HepG2 (cell line): Measurements from ENCODE around the gene AKR1B15. TPM values are rescaled to one million over a fixed set of nuclear protein-coding genes. Genes with fewer than 3 reads are reported as not detected.

Experiments used
- ATAC-seq: fragments of 200-7000 bp; cut with Tn5 transposase; 3 replicates; pipeline ENCODE4 v1.9.1; 2020; ENCODE audit warnings: mild to moderate bottlenecking, moderate library complexity
- BruUV-seq: library from RNA; stranded (reverse); fragments of 400-500 nt; replicated peaks from 2 replicates; lab custom pipeline; 2021; lab: Mats Ljungman, UMichigan
- CTCF ChIA-PET: fragments of 300-600 bp; formaldehyde crosslinking; extraction: SDS; loops from one replicate; lab custom pipeline; 2021; ENCODE audit warnings: low total read pairs, inconsistent platforms, low intra/inter-chr PET ratio; lab: Yijun Ruan, JAX
- POLR2A ChIA-PET: fragments of 350-600 bp; sonication (Branson Sonifier 250); formaldehyde crosslinking; loops from one replicate; lab custom pipeline; 2020; ENCODE audit warnings: antibody characterized with exemption, inconsistent platforms; lab: Yijun Ruan, JAX
- DNase-seq: peaks from one replicate; pipeline ENCODE4 v3.0.0-alpha.2; 2015; ENCODE audit warnings: low spot score
- FAIRE-seq: peaks from 3 replicates; lab custom pipeline; 2011; peaks lifted over from hg19 to GRCh38; lab: Jason Lieb, UNC
- H2AFZ ChIP-seq: one replicate; pipeline ENCODE4 v1.6.1; 2011; ENCODE audit warnings: low read length, inconsistent platforms
- H3K27ac ChIP-seq: fragments of 300-600 bp; 3 replicates; pipeline ENCODE4 v1.8.0; 2011; ENCODE audit warnings: mixed run types, mild to moderate bottlenecking, mixed read lengths, low read length, inconsistent platforms; ENCODE audit not compliant: insufficient read depth; ENCODE audit errors: extremely low read length
- H3K27me3 ChIP-seq, 2 experiments: fragments of 200-600 bp in 1 of 2; 2 replicates in 1 of 2; 3 replicates in 1 of 2; pipeline versions ENCODE4 v1.6.0 to v1.8.0; 2011; ENCODE audit warnings: low read length in 2 of 2, mild to moderate bottlenecking in 2 of 2, moderate library complexity in 2 of 2, inconsistent platforms in 1 of 2; ENCODE audit not compliant: insufficient read depth in 2 of 2, control insufficient read depth in 1 of 2
- H3K36me3 ChIP-seq, 2 experiments: fragments of 200-600 bp in 1 of 2; replicated peaks in 1 of 2; 2 replicates in 1 of 2; 3 replicates in 1 of 2; pipeline versions ENCODE4 v1.5.1 to v1.8.0; 2011; ENCODE audit warnings: low read length in 2 of 2, inconsistent platforms in 1 of 2; ENCODE audit not compliant: insufficient read depth in 2 of 2, control insufficient read depth in 1 of 2
- H3K4me1 ChIP-seq: 2 replicates; pipeline ENCODE4 v1.5.1; 2012; ENCODE audit warnings: low read length, inconsistent platforms; ENCODE audit not compliant: insufficient read depth
- H3K4me2 ChIP-seq: 2 replicates; pipeline ENCODE4 v1.6.0; 2011; ENCODE audit warnings: low read depth, low read length, inconsistent platforms
- H3K4me3 ChIP-seq, 3 experiments: fragments of 200-600 bp in 1 of 3; sonication (generic), shearing (Covaris generic) in 1 of 3; replicated peaks in 1 of 3; 2 replicates each; pipeline ENCODE4 v1.5.1; 2011 to 2016; ENCODE audit warnings: low read length in 3 of 3, inconsistent platforms in 2 of 3, low read depth in 2 of 3, mild to moderate bottlenecking in 2 of 3, control low read depth in 1 of 3, mixed read lengths in 1 of 3; ENCODE audit not compliant: insufficient read depth in 1 of 3
- H3K79me2 ChIP-seq: one replicate; pipeline ENCODE4 v1.6.1; 2011; ENCODE audit warnings: low read length, inconsistent platforms; ENCODE audit not compliant: insufficient read depth
- H3K9ac ChIP-seq: 2 replicates; pipeline ENCODE4 v1.6.0; 2011; ENCODE audit warnings: mild to moderate bottlenecking, low read depth, low read length, inconsistent platforms; ENCODE audit not compliant: insufficient read depth
- H3K9me3 ChIP-seq: 2 replicates; pipeline ENCODE4 v1.5.1; 2012; ENCODE audit warnings: mild to moderate bottlenecking, low read length
- H4K20me1 ChIP-seq: 2 replicates; pipeline ENCODE4 v1.6.0; 2011; ENCODE audit warnings: inconsistent platforms, mild to moderate bottlenecking, low read length, moderate library complexity; ENCODE audit not compliant: insufficient read depth
- ERF ChIP-seq: IDR thresholded peaks from 2 replicates; pipeline ENCODE4 v1.6.1; 2018; ENCODE audit warnings: missing biosample characterization, missing genetic modification reagents
- ETV6 ChIP-seq: sonication (generic); formaldehyde crosslinking; conservative IDR thresholded peaks from 2 replicates; pipeline ENCODE4 v1.4.0; 2020; ENCODE audit warnings: missing genetic modification reagents
- FOSL1 ChIP-seq: sonication (generic); formaldehyde crosslinking; IDR thresholded peaks from 2 replicates; pipeline ENCODE4 v1.9.0; 2021; ENCODE audit warnings: missing genetic modification reagents, borderline replicate concordance
- LBX2 ChIP-seq: sonication (generic); formaldehyde crosslinking; IDR thresholded peaks from 2 replicates; pipeline ENCODE4 v1.5.0; 2020; ENCODE audit warnings: missing genetic modification reagents, mild to moderate bottlenecking, borderline replicate concordance
- RAD51 ChIP-seq: fragments of 450-650 bp; IDR thresholded peaks from 2 replicates; pipeline ENCODE4 v1.6.1; 2016; ENCODE audit warnings: borderline replicate concordance
- RARA ChIP-seq: IDR thresholded peaks from 2 replicates; pipeline ENCODE4 v1.6.1; 2016; ENCODE audit warnings: missing genetic modification reagents, missing compliant biosample characterization
- RBFOX2 ChIP-seq: fragments of 200-400 bp; formaldehyde crosslinking; IDR thresholded peaks from 2 replicates; pipeline ENCODE4 v1.6.1; 2017; ENCODE audit warnings: low read depth, mild to moderate bottlenecking, low read length
- SMAD1 ChIP-seq: sonication (generic); formaldehyde crosslinking; IDR thresholded peaks from 2 replicates; pipeline ENCODE4 v1.4.0; 2020; ENCODE audit warnings: missing genetic modification reagents, low read depth, mild to moderate bottlenecking, borderline replicate concordance
- ZKSCAN5 ChIP-seq: sonication (generic); formaldehyde crosslinking; IDR thresholded peaks from 2 replicates; pipeline ENCODE4 v1.5.1; 2020; ENCODE audit warnings: mild to moderate bottlenecking, missing genetic modification reagents
- ZNF296 ChIP-seq: sonication (generic); formaldehyde crosslinking; conservative IDR thresholded peaks from 2 replicates; pipeline ENCODE4 v1.5.0; 2020; ENCODE audit warnings: mild to moderate bottlenecking, missing genetic modification reagents
- ZNF737 ChIP-seq: sonication (generic); formaldehyde crosslinking; IDR thresholded peaks from 2 replicates; pipeline ENCODE4 v1.5.0; 2020; ENCODE audit warnings: missing genetic modification reagents, mild to moderate bottlenecking, borderline replicate concordance
- WGBS: methylation state at CpG from one replicate; pipeline ENCODE4 v1.1.6; 2017; ENCODE audit warnings: low lambda C conversion rate; 5-methylcytosine and 5-hydroxymethylcytosine counted together
- in situ Hi-C: cut with HindIII; loops from 2 replicates; pipeline ENCODE4 v1.10.0; 2017; ENCODE audit warnings: low pct_unique_long_range_greater_than_20kb; ENCODE audit not compliant: extremely low pct_ligation_motif_present
- intact Hi-C: fragments of 100-400 bp; cut with micrococcal nuclease; formaldehyde crosslinking; loops from one replicate; pipeline ENCODE4 v1.10.0; 2022; ENCODE audit not compliant: unreplicated experiment
- polyA plus RNA-seq, 8 experiments: library from polyadenylated mRNA; depleted of rRNA in 3 of 8; stranded (reverse) in 7 of 8; unstranded in 1 of 8; fragments of >200 nt; fragmentation: Illumina TruSeq in 4 of 8; extraction: Trizol in 4 of 8; gene quantifications; 2 replicates each; pipeline versions ENCODE4 v1.2.1 to v1.2.3, GENCODE V29; 2011 to 2016; ENCODE audit warnings: low read depth in 4 of 8, missing spikeins in 1 of 8, mixed read lengths in 1 of 8; ENCODE audit not compliant: insufficient read depth in 1 of 8
- total RNA-seq, 5 experiments: library from RNA; depleted of rRNA; stranded (reverse); fragments of >200 nt; fragmentation: Illumina TruSeq; extraction: Trizol; gene quantifications; 2 replicates each; pipeline ENCODE4 v1.2.3, GENCODE V29; 2016; ENCODE audit warnings: low read depth in 1 of 5
- TF ChIP-seq, protein P1 (sequence below): sonication (generic); formaldehyde crosslinking; IDR thresholded peaks from 2 replicates; pipeline ENCODE4 v1.4.0; 2020; ENCODE audit warnings: low read depth, mild to moderate bottlenecking, missing genetic modification reagents
- TF ChIP-seq, protein P2 (sequence below): sonication (generic); formaldehyde crosslinking; IDR thresholded peaks from 2 replicates; pipeline ENCODE4 v1.4.0; 2020; ENCODE audit warnings: mild to moderate bottlenecking, low read depth, missing genetic modification reagents

AKR1B15 gene
- total and polyA plus RNA-seq, 2 of the 13 experiments (the other 11 are each of a cell fraction or from before 2014, with no cell fraction given): 0.77 TPM; not detected in 1

DNA sequence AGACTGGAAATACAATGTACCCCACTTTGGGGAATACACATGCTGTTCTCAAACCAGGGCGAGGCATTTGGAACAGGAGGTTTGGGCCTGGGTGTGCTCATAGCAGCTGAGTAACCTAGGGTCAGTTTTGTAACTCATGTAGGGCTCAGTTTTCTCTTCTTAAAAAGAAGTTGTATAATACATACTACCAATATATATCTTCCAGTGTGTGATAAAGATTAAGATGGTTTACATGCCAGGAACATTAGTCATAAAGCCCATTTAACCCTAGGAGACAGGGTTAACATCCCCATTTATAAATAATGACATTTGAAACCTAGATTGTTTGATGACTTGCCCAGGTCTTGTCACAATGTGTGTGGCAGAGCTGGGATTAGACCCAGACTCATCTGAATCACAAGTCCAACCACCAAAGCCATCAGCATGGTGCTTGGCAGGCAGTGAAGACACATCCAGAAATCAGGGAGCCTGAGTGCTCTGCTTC is 15.6 kb upstream of the AKR1B15 start (continued):
- no peak for TF ChIP-seq ZNF296 (CRISPR knock-in tag)
- no peak for TF ChIP-seq RAD51
- TF ChIP-seq, all 625 proteins: peak for 0

- ATAC-seq (no peak), DNase-seq (no peak), FAIRE-seq (no peak)
- H3K4me1 ChIP-seq: 0 out of 2 replicates have a peak, but pooled peaks cover 7% of the 10 kb centered on the region
- H3K27me3 ChIP-seq: no peaks in the 10 kb centered on the region
- H3K27ac ChIP-seq: no peak overlapping the region
- ChIA-PET POLR2A (no interaction called here), CTCF (no interaction called here)
- H3K36me3 ChIP-seq: 0 out of 5 replicates have a peak, but pooled peaks cover 0 to 9% of the 10 kb centered on the region in 2 experiments
- no peaks in the 10 kb centered on the region for H4K20me1 ChIP-seq
- BruUV-seq: no TSS peak
- in situ Hi-C loops: no loop called here
- TF ChIP-seq RBFOX2 (peak; percentile 18; the same call in 1 of the 2 replicates), SMAD1 (no peak), LBX2 (CRISPR knock-in tag) (no peak)
- no peak overlapping the region for H3K4me2 ChIP-seq
- no peak overlapping the region for H3K4me3 ChIP-seq
- H3K9ac ChIP-seq: no peak overlapping the region
- H2AFZ ChIP-seq: no peak overlapping the region
- H3K79me2 ChIP-seq: no peaks in the 10 kb centered on the region
- intact Hi-C loops: no loop called here
- no peaks in the 10 kb centered on the region for H3K9me3 ChIP-seq
- WGBS: 83% methylated on average over 3 of the region's 3 CpGs
Measured at GRCh38 chr7:134534633-134535032, 14.3 kb upstream of the AKR1B15 start.

DNA sequence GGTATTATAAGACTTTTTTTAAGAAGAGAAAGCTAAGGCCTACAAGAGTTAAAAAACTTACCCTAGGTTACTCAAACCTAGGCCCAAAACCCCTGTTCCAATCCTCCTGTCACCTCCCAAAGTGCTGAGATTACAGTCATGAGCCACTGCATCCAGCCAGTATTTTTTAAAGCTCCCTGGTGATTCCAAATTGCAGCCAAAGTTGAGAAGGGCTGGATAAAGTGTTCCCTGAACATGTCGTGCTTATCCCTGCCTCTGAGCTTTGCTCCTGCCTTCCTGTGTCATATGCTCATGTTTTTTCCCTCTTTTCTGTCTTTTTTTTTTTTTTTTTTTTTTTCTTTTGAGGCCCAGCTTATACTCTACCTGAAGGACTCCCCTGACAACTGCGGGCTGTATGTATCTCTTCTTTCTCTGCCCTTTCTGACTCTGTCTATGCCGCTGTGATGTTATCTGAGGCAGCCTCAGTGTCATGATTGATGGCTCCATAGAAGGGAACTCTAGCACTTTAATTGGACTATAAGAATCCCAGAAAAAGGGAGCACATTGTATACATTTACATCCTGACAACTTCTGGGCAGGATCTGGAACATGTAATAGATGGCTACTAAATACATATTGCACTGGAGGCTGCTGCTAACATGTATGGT is 13.5 kb upstream of the AKR1B15 start:
- POLR2A ChIA-PET: no interaction called here
- H4K20me1 ChIP-seq: no peaks in the 10 kb centered on the region
- H3K36me3 ChIP-seq: 0 out of 5 replicates have a peak, but pooled peaks cover 0 to 9% of the 10 kb centered on the region in 2 experiments
- H3K4me1 ChIP-seq: no peaks in the 10 kb centered on the region
- no peaks in the 10 kb centered on the region for H3K9me3 ChIP-seq
- H3K79me2 ChIP-seq: no peaks in the 10 kb centered on the region
- no peak overlapping the region for H2AFZ ChIP-seq
- no peaks in the 10 kb centered on the region for H3K27me3 ChIP-seq
- in situ Hi-C loops (no loop called here), intact Hi-C loops (no loop called here)
- no peak overlapping the region for H3K4me3 ChIP-seq
- ATAC-seq (no peak), FAIRE-seq (no peak), DNase-seq (no peak)
- CTCF ChIA-PET: no interaction called here
- BruUV-seq: no TSS peak
- no peak overlapping the region for H3K4me2 ChIP-seq
- no peak overlapping the region for H3K9ac ChIP-seq
- WGBS: 90% methylated on average over 3 of the region's 3 CpGs
- no peak overlapping the region for H3K27ac ChIP-seq
- TF ChIP-seq FOSL1 (CRISPR knock-in tag): no peak
- TF ChIP-seq, protein P1, sequence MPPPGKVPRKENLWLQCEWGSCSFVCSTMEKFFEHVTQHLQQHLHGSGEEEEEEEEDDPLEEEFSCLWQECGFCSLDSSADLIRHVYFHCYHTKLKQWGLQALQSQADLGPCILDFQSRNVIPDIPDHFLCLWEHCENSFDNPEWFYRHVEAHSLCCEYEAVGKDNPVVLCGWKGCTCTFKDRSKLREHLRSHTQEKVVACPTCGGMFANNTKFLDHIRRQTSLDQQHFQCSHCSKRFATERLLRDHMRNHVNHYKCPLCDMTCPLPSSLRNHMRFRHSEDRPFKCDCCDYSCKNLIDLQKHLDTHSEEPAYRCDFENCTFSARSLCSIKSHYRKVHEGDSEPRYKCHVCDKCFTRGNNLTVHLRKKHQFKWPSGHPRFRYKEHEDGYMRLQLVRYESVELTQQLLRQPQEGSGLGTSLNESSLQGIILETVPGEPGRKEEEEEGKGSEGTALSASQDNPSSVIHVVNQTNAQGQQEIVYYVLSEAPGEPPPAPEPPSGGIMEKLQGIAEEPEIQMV (CRISPR knock-in tag): no peak
- TF ChIP-seq ZNF737 (CRISPR knock-in tag): no peak
- TF ChIP-seq ZKSCAN5 (CRISPR knock-in tag): no peak
- no peak for TF ChIP-seq RARA (CRISPR knock-in tag)
- TF ChIP-seq ETV6: no peak
- no peak for TF ChIP-seq ERF
- TF ChIP-seq, protein P2, sequence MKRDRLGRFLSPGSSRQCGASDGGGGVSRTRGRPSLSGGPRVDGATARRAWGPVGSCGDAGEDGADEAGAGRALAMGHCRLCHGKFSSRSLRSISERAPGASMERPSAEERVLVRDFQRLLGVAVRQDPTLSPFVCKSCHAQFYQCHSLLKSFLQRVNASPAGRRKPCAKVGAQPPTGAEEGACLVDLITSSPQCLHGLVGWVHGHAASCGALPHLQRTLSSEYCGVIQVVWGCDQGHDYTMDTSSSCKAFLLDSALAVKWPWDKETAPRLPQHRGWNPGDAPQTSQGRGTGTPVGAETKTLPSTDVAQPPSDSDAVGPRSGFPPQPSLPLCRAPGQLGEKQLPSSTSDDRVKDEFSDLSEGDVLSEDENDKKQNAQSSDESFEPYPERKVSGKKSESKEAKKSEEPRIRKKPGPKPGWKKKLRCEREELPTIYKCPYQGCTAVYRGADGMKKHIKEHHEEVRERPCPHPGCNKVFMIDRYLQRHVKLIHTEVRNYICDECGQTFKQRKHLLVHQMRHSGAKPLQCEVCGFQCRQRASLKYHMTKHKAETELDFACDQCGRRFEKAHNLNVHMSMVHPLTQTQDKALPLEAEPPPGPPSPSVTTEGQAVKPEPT: no peak
